Activated CD8-positive, alpha-beta T cell treated with anti-CD3 and anti-CD28 coated beads for 36 hours (primary cell): ENCODE measurements around the gene ATRAID. TPM values are rescaled to one million over a fixed set of nuclear protein-coding genes. Genes with fewer than 3 reads are reported as not detected.

Experiments used
- ATAC-seq: fragments of 200-7000 bp; cut with Tn5 transposase; one replicate; pipeline ENCODE4 v1.10.0; 2021; ENCODE audit warnings: mild to moderate bottlenecking, moderate library complexity
- CTCF ChIA-PET: fragments of 350-600 bp; sonication (Branson Sonifier 250); formaldehyde crosslinking; loops from one replicate; lab custom pipeline; 2021; ENCODE audit warnings: antibody characterized with exemption; lab: Charles Lee
- POLR2A ChIA-PET: fragments of 350-600 bp; sonication (Branson Sonifier 250); formaldehyde crosslinking; loops from one replicate; lab custom pipeline; 2021; ENCODE audit warnings: antibody characterized with exemption; lab: Charles Lee
- DNase-seq: peaks from one replicate; pipeline ENCODE4 v3.0.0-alpha.2; 2020
- H3K27ac Mint-ChIP-seq: one replicate; pipeline ENCODE4 v1.8.0; 2021; ENCODE audit warnings: mild to moderate bottlenecking, mixed read lengths
- H3K27me3 Mint-ChIP-seq: one replicate; pipeline ENCODE4 v1.8.0; 2021; ENCODE audit warnings: mixed read lengths
- H3K36me3 Mint-ChIP-seq: one replicate; pipeline ENCODE4 v1.8.0; 2021; ENCODE audit warnings: low read depth, mixed read lengths
- H3K4me1 Mint-ChIP-seq: one replicate; pipeline ENCODE4 v1.8.0; 2021; ENCODE audit warnings: low read depth, mixed read lengths
- H3K4me3 Mint-ChIP-seq: one replicate; pipeline ENCODE4 v1.8.0; 2021; ENCODE audit warnings: mild to moderate bottlenecking, moderate library complexity, mixed read lengths
- H3K9me3 Mint-ChIP-seq: one replicate; pipeline ENCODE4 v1.8.0; 2021; ENCODE audit warnings: mixed read lengths
- intact Hi-C: fragments of 100-400 bp; cut with micrococcal nuclease; formaldehyde crosslinking; loops from one replicate; pipeline ENCODE4 v1.10.0; 2022
- total RNA-seq, 2 experiments: library from RNA; stranded (reverse); gene quantifications; one replicate each; pipeline ENCODE4 v1.2.3, GENCODE V29; 2021
- TF ChIP-seq, protein P1 (sequence below): fragments of 200-600 bp; IDR thresholded peaks from one replicate; pipeline ENCODE4 v1.8.0; 2022; ENCODE audit warnings: antibody characterized with exemption, mild to moderate bottlenecking

Gene ATRAID
- total RNA-seq, 2 experiments from 2014 or later: 62.6 to 65.2 TPM

DNA sequence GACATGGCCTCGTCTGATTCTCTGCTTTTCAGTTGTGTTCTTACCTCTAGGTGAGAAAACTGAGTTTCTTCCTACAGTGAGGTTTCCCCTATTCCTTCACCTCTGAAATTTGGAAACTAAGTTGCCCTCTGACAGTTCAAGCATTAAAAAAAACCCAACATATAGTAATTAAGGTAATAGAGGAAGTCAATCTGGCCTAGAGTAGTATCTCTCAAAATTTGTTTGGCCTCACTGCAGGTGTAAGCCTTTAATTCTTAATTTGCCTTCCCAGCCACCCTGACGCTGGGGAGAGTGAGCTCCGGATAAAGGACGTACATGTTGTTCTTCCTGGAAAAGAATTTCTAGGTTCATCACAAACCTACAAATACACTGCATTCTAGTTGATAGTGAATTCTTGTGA lies 6.8 kb downstream of the ATRAID start:
- Mint-ChIP-seq H3K36me3 (peaks cover 70% of the 10 kb centered on the region), H3K4me1 (peaks cover 47% of the 10 kb centered on the region), H3K9me3 (no peaks in the 10 kb centered on the region), H3K27me3 (no peaks in the 10 kb centered on the region), H3K27ac (peak overlapping the region; percentile 48), H3K4me3 (peak overlapping the region; percentile 93)
- POLR2A ChIA-PET: interaction anchor here (0.6 to 3.8 kb wide), 6 partner anchors 23 to 168 kb away, joined by 3 to 10 read pairs (median 4); no protein-coding TSS in a partner anchor
- intact Hi-C loops: loop anchor here (10.0 kb wide), 1 partner anchor 124 kb away; no protein-coding TSS in a partner anchor
- TF ChIP-seq, protein P1, sequence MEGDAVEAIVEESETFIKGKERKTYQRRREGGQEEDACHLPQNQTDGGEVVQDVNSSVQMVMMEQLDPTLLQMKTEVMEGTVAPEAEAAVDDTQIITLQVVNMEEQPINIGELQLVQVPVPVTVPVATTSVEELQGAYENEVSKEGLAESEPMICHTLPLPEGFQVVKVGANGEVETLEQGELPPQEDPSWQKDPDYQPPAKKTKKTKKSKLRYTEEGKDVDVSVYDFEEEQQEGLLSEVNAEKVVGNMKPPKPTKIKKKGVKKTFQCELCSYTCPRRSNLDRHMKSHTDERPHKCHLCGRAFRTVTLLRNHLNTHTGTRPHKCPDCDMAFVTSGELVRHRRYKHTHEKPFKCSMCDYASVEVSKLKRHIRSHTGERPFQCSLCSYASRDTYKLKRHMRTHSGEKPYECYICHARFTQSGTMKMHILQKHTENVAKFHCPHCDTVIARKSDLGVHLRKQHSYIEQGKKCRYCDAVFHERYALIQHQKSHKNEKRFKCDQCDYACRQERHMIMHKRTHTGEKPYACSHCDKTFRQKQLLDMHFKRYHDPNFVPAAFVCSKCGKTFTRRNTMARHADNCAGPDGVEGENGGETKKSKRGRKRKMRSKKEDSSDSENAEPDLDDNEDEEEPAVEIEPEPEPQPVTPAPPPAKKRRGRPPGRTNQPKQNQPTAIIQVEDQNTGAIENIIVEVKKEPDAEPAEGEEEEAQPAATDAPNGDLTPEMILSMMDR: no peak
- ATAC-seq: no peak
- CTCF ChIA-PET: interaction anchor here (0.8 to 2.2 kb wide), 4 partner anchors 36 to 84 kb away, joined by 3 to 7 read pairs (median 4); no protein-coding TSS in a partner anchor
- DNase-seq: no peak

DNA sequence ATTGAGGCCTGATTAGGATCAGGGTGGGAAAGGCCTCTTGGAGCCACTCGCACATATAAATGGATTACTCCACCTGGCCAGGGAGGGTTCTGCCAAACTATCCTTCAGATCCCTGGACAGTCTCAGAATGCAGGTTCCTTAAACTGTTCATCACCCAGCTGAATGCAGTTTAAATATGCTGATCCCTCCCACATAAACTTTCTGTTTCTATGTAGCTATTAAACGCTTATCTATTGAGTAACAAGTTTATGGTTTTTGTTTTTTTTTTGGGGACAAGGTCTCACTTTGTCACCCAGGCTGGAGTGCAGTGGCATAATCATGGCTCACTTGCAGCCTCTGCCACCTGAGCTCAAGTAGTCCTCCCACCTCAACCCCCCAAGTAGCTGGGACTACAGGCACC lies 7.2 kb downstream of the ATRAID start:
- CTCF ChIA-PET: interaction anchor here (0.8 to 2.2 kb wide), 6 partner anchors 8 to 84 kb away, joined by 3 to 7 read pairs (median 4); no protein-coding TSS in a partner anchor
- Mint-ChIP-seq H3K4me3 (peak overlapping the region; percentile 93), H3K36me3 (peaks cover 70% of the 10 kb centered on the region), H3K4me1 (peaks cover 44% of the 10 kb centered on the region), H3K9me3 (no peaks in the 10 kb centered on the region), H3K27me3 (no peaks in the 10 kb centered on the region), H3K27ac (no peak overlapping the region)
- intact Hi-C loops: loop anchor here (10.0 kb wide), 1 partner anchor 124 kb away; no protein-coding TSS in a partner anchor
- no peak for ATAC-seq
- no peak for DNase-seq
- POLR2A ChIA-PET: interaction anchor here (1.2 to 3.8 kb wide), 4 partner anchors 13 to 169 kb away, joined by 3 to 10 read pairs (median 5); no protein-coding TSS in a partner anchor
- TF ChIP-seq, protein P1: no peak

DNA sequence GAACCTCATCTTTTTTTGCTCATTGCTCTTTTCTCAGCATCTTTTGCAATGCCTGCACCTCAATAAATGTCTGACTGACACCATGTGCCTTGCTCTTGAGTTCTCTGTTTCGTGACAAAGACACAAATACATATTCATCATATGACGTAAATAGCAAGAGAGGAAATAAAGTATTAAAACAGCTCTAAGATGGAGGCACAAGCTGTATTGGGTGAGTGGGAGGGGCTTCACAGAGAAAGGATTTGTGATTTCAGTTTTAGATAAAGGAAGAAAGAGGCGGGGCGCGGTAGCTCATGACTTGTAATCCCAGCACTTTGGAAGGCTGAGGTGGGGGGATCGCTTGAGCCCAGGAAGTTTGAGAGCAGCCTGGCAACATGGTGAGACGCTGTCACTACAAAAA lies 8.2 kb downstream of the ATRAID start:
- TF ChIP-seq, protein P1: no peak
- CTCF ChIA-PET: interaction anchor here (0.6 to 2.2 kb wide), 5 partner anchors 9 to 83 kb away, joined by 3 to 7 read pairs (median 4); no protein-coding TSS in a partner anchor
- H3K27ac Mint-ChIP-seq: no peak overlapping the region
- no peaks in the 10 kb centered on the region for H3K27me3 Mint-ChIP-seq
- H3K4me1 Mint-ChIP-seq: peaks cover 41% of the 10 kb centered on the region
- ATAC-seq (no peak), DNase-seq (no peak)
- intact Hi-C loops: no loop called here
- POLR2A ChIA-PET: interaction anchor here (0.7 to 3.8 kb wide), 6 partner anchors 10 to 170 kb away, joined by 3 to 10 read pairs (median 4); partner anchors contain the start of gene KHK
- peaks cover 78% of the 10 kb centered on the region for H3K36me3 Mint-ChIP-seq
- H3K4me3 Mint-ChIP-seq: peak overlapping the region; percentile 3
- H3K9me3 Mint-ChIP-seq: no peaks in the 10 kb centered on the region

DNA sequence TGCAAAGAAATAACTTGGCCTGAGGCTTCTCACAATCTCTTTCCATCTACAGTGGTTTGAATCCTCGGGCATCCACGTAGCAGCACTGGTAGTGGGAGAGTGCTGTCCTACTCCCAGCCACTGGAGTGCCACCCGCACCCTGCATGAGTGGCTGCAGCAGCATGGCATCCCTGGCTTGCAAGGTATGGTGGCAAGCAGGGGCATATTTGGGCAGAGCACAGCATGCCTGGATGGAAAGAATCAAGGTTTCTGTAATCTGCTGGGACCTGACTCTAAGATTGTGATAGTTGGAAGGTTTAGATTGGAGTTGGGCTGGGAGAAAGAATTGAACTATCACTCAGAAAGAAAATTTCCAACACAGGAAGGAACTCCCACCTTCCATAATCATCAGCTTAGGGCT lies 9.3 kb downstream of the ATRAID start:
- Mint-ChIP-seq H3K4me1 (peaks cover 36% of the 10 kb centered on the region), H3K36me3 (peaks cover 78% of the 10 kb centered on the region), H3K9me3 (no peaks in the 10 kb centered on the region), H3K4me3 (no peak overlapping the region), H3K27ac (no peak overlapping the region), H3K27me3 (no peaks in the 10 kb centered on the region)
- TF ChIP-seq, protein P1: no peak
- CTCF ChIA-PET: interaction anchor here (1.8 kb wide), 1 partner anchor 10 kb away, joined by 5 read pairs; no protein-coding TSS in a partner anchor
- DNase-seq (no peak), ATAC-seq (no peak)
- intact Hi-C loops: no loop called here
- POLR2A ChIA-PET: no interaction called here

DNA sequence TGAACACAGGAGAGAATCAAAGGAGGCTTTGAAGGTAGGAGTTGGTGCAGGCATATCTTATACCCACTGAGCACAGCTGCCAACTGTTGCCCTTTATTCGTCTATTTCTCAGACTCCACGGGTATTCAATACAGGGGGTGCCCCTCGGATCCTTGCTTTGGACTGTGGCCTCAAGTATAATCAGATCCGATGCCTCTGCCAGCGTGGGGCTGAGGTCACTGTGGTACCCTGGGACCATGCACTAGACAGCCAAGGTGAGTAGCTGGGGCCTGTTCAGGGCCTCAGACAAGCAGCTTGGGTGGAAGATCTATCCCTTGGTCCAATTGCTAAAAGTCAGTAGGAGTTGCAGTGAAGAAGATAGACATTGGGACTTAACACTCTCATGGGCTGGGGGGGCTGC lies 10.6 kb downstream of the ATRAID start:
- intact Hi-C loops: no loop called here
- no peaks in the 10 kb centered on the region for H3K9me3 Mint-ChIP-seq
- no peak overlapping the region for H3K27ac Mint-ChIP-seq
- no peak for DNase-seq
- H3K4me1 Mint-ChIP-seq: peaks cover 27% of the 10 kb centered on the region
- ATAC-seq: no peak
- ChIA-PET POLR2A (no interaction called here), CTCF (interaction anchor here (1.4 to 1.8 kb wide), 2 partner anchors 9 to 80 kb away, joined by 5 read pairs; no protein-coding TSS in a partner anchor)
- TF ChIP-seq, protein P1: no peak
- peaks cover 79% of the 10 kb centered on the region for H3K36me3 Mint-ChIP-seq
- H3K27me3 Mint-ChIP-seq: no peaks in the 10 kb centered on the region
- H3K4me3 Mint-ChIP-seq: no peak overlapping the region
